Measurements from ENCODE around the gene TP53AIP1.
A peak's percentile ranks its signal among the peaks of the same experiment; 100 is the strongest.

TP53AIP1 gene

GRCh38 chr11:128942817-128943427 lies at the start of gene TP53AIP1:
TP53AIP1 (minus strand) TSS chr11:128942871; CDS start chr11:128937818, 5,053 bp downstream.
- no peak for DNase-seq

GRCh38 chr11:128988242-128988970 lies 45.7 kb upstream of the TP53AIP1 start:
- no peak for DNase-seq

- DNase-seq = no peak
Measured at GRCh38 chr11:128985880-128986279, 43.2 kb upstream of the TP53AIP1 start.

GRCh38 chr11:128983023-128983422 lies 40.4 kb upstream of the TP53AIP1 start:
- DNase-seq = no peak

GRCh38 chr11:128981254-128981653 lies 38.6 kb upstream of the TP53AIP1 start:
- no peak for DNase-seq

GRCh38 chr11:128970598-128971190 lies 28.0 kb upstream of the TP53AIP1 start:
- no peak for DNase-seq

- DNase-seq = no peak
Measured at GRCh38 chr11:128968916-128969315, 26.2 kb upstream of the TP53AIP1 start.

GRCh38 chr11:128967578-128967977 lies 24.9 kb upstream of the TP53AIP1 start:
- no peak for DNase-seq

- DNase-seq = no peak
Measured at GRCh38 chr11:128965485-128965884, 22.8 kb upstream of the TP53AIP1 start.

GRCh38 chr11:128964463-128964930 lies 21.8 kb upstream of the TP53AIP1 start:
- no peak for DNase-seq

- DNase-seq = no peak
Measured at GRCh38 chr11:128963744-128964325, 21.2 kb upstream of the TP53AIP1 start.

- no peak for DNase-seq
Measured at GRCh38 chr11:128962896-128963295, 20.2 kb upstream of the TP53AIP1 start.

GRCh38 chr11:128961645-128962044 lies 19.0 kb upstream of the TP53AIP1 start:
- no peak for DNase-seq

- DNase-seq = no peak
Measured at GRCh38 chr11:128957202-128957482, 14.5 kb upstream of the TP53AIP1 start.

GRCh38 chr11:128956401-128957201 lies 13.9 kb upstream of the TP53AIP1 start:
- peak; percentile 33 for DNase-seq

- no peak for DNase-seq
Measured at GRCh38 chr11:128955636-128956035, 13.0 kb upstream of the TP53AIP1 start.

GRCh38 chr11:128953151-128953550 lies 10.5 kb upstream of the TP53AIP1 start:
- no peak for DNase-seq

- no peak for DNase-seq
Measured at GRCh38 chr11:128949791-128950454, 7.3 kb upstream of the TP53AIP1 start.

GRCh38 chr11:128948583-128948982 lies 5.9 kb upstream of the TP53AIP1 start:
- no peak for DNase-seq

- no peak for DNase-seq
Measured at GRCh38 chr11:128947773-128948172, 5.1 kb upstream of the TP53AIP1 start.

GRCh38 chr11:128946648-128947047 lies 4.0 kb upstream of the TP53AIP1 start:
- DNase-seq = no peak

- no peak for DNase-seq
Measured at GRCh38 chr11:128943428-128943976, 831 bp upstream of the TP53AIP1 start.
